ENCODE measurements around the gene GALNT18.

DNA sequence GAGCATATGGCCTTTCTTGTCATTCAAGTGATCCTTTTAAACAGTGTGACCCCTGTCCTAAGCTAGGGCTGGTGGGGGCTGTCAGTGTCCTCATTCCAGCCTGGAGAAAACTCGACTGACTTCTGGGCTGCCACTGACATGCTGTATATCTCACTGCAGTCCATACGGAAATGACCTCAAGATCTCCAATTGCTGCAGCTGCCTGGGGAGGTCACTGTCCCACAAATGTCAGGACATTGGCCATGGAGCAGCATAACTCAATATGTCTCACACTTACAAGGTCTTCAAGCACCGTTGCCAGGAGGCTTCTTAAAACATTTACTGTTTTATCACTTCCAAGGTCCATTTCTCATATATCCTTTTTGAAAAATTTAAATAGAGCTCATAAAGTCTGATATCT lies 240.9 kb downstream of the GALNT18 start:
- TF ChIP-seq, protein P1, sequence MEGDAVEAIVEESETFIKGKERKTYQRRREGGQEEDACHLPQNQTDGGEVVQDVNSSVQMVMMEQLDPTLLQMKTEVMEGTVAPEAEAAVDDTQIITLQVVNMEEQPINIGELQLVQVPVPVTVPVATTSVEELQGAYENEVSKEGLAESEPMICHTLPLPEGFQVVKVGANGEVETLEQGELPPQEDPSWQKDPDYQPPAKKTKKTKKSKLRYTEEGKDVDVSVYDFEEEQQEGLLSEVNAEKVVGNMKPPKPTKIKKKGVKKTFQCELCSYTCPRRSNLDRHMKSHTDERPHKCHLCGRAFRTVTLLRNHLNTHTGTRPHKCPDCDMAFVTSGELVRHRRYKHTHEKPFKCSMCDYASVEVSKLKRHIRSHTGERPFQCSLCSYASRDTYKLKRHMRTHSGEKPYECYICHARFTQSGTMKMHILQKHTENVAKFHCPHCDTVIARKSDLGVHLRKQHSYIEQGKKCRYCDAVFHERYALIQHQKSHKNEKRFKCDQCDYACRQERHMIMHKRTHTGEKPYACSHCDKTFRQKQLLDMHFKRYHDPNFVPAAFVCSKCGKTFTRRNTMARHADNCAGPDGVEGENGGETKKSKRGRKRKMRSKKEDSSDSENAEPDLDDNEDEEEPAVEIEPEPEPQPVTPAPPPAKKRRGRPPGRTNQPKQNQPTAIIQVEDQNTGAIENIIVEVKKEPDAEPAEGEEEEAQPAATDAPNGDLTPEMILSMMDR (IDR thresholded peaks at IDR 0.05): no peak
- no peak for TF ChIP-seq POLR2A (IDR thresholded peaks at IDR 0.05)

Data from body of pancreas (tissue), 4 donors.